Right atrium auricular region (tissue), 2 donors: Measurements from ENCODE around the gene PITX1. TPM values are rescaled to one million over a fixed set of nuclear protein-coding genes. Genes with fewer than 3 reads are reported as not detected.
"Not testable (repeated sequence)": the region's sequence is repeated elsewhere in the genome, so short reads cannot be mapped to it uniquely, and the experiment has no call there.

Experiments
- DNase-seq: peaks from one replicate; pipeline ENCODE4 v3.0.0-alpha.2; 2019; ENCODE audit warnings: low spot score
- H3K27ac ChIP-seq, 2 donors: fragments of 200-600 bp; sonication (generic); 1 replicate in 1 of 2; 2 replicates in 1 of 2; pipeline ENCODE4 v1.5.1; 2016 to 2019
- H3K27me3 ChIP-seq, 2 donors: fragments of 200-600 bp; sonication (generic); one replicate each; pipeline versions ENCODE4 v1.5.1 to v1.6.0; 2017 to 2019
- H3K36me3 ChIP-seq: fragments of 200-600 bp; sonication (generic); one replicate; pipeline ENCODE4 v1.5.1; 2016
- H3K4me1 ChIP-seq, 2 donors: fragments of 200-600 bp; sonication (generic); one replicate each; pipeline versions ENCODE4 v1.5.1 to v1.6.0; 2017 to 2019
- H3K4me3 ChIP-seq, 2 donors: fragments of 200-600 bp; sonication (generic); 1 replicate in 1 of 2; 2 replicates in 1 of 2; pipeline ENCODE4 v1.5.1; 2017 to 2019; ENCODE audit warnings: mild to moderate bottlenecking in 1 of 2, moderate library complexity in 1 of 2
- H3K9me3 ChIP-seq, 2 donors: fragments of 200-600 bp; sonication (generic); one replicate each; pipeline ENCODE4 v1.5.1; 2019
- CTCF ChIP-seq, 2 donors: fragments of 200-600 bp; sonication (generic); IDR thresholded peaks; one replicate each; pipeline ENCODE4 v1.5.1; 2019; ENCODE audit warnings: antibody characterized with exemption in 2 of 2
- total RNA-seq, 2 donors: library from RNA; depleted of rRNA; stranded (reverse); fragments of >200 nt; gene quantifications; one replicate each; pipeline ENCODE4 v1.1.0, GENCODE V29; 2016

PITX1 gene
- total RNA-seq, 2 donors from 2014 or later = not detected

DNA sequence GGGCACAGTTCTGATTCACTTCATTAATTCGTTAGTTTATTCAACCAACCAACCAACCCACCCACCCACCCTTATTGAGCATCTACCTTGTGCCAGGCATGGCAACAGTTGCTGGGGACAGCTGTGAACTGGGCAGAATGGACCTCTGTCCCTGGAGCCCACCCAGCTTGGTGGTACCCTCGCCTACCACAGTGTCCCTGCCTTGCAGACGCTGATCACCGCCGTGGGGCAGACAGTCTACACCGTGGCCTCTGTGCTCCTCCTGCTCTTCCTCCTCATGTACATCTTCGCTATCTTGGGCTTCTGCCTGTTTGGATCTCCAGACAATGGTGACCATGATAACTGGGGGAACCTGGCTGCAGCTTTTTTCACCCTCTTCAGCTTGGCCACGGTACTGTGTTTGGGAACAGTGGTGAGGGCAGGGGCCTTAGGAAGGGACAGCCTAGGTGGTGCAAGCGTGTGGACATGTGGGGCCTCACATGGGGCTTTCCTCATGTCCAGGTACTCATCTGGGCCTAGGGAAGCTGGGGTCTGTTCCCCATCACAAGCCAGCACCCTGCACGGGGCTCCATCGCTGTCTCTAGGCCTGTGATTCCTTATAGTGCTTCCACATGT lies 26.2 kb downstream of the PITX1 start:
- DNase-seq = no peak
- H3K27ac ChIP-seq = no peak overlapping the region
- H3K27me3 ChIP-seq = no peaks in the 10 kb centered on the region
- no peaks in the 10 kb centered on the region for H3K4me1 ChIP-seq
- H3K4me3 ChIP-seq = no peak overlapping the region
- no peaks in the 10 kb centered on the region for H3K36me3 ChIP-seq
- no peaks in the 10 kb centered on the region for H3K9me3 ChIP-seq
- no peak for TF ChIP-seq CTCF (IDR thresholded peaks at IDR 0.05)

- Histone ChIP-seq H3K27me3 (no peaks in the 10 kb centered on the region), H3K36me3 (no peaks in the 10 kb centered on the region), H3K4me1 (no peaks in the 10 kb centered on the region), H3K9me3 (no peaks in the 10 kb centered on the region), H3K27ac (no peak overlapping the region), H3K4me3 (no peak overlapping the region)
- DNase-seq = no peak
- TF ChIP-seq CTCF (IDR thresholded peaks at IDR 0.05) = no peak
Observed at GRCh38 chr5:135007305-135007704, 26.7 kb downstream of the PITX1 start.

- no peak for TF ChIP-seq CTCF (IDR thresholded peaks at IDR 0.05)
- no peak overlapping the region for H3K4me3 ChIP-seq
- no peaks in the 10 kb centered on the region for H3K36me3 ChIP-seq
- H3K4me1 ChIP-seq = no peaks in the 10 kb centered on the region
- H3K9me3 ChIP-seq = no peaks in the 10 kb centered on the region
- H3K27ac ChIP-seq = no peak overlapping the region
- no peak for DNase-seq
- H3K27me3 ChIP-seq = no peaks in the 10 kb centered on the region
Observed at GRCh38 chr5:135005076-135005475, 29.0 kb downstream of the PITX1 start.

DNA sequence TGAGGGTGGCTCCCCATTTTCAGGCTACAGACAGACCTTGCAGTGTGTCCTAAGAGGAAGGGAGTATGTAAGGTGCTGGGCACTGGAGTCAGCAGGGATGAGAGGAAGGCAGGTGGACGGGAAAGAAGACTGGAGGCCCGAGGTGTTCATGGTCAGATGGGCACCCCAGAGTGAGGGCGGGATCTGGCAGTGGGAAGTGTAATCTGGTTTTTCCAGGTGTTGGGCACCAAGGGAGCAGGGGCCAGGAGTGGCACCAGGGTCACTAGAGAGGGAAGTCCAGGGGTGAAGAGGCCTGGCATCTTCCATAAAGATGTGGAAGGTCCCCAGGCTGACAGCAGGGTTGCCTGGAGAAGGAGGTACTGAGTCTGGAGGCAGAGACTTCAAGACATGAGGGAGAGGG lies 29.7 kb downstream of the PITX1 start:
- Histone ChIP-seq H3K4me1 (no peaks in the 10 kb centered on the region), H3K4me3 (no peak overlapping the region), H3K27ac (no peak overlapping the region), H3K27me3 (no peaks in the 10 kb centered on the region), H3K9me3 (no peaks in the 10 kb centered on the region), H3K36me3 (no peaks in the 10 kb centered on the region)
- DNase-seq = no peak
- no peak for TF ChIP-seq CTCF (IDR thresholded peaks at IDR 0.05)

DNA sequence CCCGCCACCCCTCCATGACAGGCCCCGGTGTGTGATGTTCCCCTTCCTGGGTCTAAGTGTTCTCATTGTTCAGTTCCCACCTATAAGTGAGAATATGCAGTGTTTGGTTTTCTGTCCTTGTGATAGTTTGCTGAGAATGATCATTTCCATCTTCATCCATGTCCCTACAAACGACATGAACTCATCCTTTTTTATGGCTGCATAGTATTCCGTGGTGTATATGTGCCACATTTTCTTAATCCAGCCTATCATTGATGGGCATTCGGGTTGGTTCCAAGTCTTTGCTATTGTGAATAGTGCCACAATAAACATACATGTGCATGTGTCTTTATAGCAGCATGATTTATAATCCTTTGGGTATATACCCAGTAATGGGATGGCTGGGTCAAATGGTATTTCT lies 36.0 kb downstream of the PITX1 start:
- not testable (repeated sequence) for H3K9me3 ChIP-seq, DNase-seq, H3K4me1 ChIP-seq, H3K27ac ChIP-seq, H3K4me3 ChIP-seq, H3K36me3 ChIP-seq, H3K27me3 ChIP-seq

DNA sequence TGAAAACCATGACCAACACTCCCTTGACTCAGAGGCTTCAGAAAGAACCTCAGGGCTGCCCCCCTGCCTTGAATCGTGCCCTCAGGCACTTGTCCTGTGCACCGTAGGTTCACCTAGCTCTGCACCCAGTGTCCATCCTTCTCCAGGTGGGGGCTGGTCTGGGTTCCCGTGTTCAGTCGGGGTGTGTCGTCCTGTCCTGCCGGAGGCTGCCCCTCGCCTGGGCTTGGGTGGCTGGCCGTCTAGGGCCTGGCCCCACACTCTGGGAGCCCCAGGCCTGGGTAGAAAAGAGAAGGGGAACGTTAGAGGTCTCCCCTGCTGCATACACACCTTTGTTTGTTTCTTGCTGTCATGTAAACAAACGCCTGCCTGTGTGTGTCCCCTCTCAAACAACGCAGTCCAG lies 37.0 kb downstream of the PITX1 start:
- H3K4me3 ChIP-seq = no peak overlapping the region
- H3K9me3 ChIP-seq = no peaks in the 10 kb centered on the region
- no peaks in the 10 kb centered on the region for H3K36me3 ChIP-seq
- TF ChIP-seq CTCF (IDR thresholded peaks at IDR 0.05) = no peak
- no peak overlapping the region for H3K27ac ChIP-seq
- DNase-seq = no peak
- H3K4me1 ChIP-seq = no peaks in the 10 kb centered on the region
- no peaks in the 10 kb centered on the region for H3K27me3 ChIP-seq
